Pancreas (tissue), 10 donors: ENCODE measurements around the gene GPR146. TPM values are rescaled to one million over a fixed set of nuclear protein-coding genes. Genes with fewer than 3 reads are reported as not detected.

Experiments
- ATAC-seq, 4 donors: fragments of 200-7000 bp; cut with Tn5 transposase; one replicate each; pipeline versions ENCODE4 v1.8.0 to v1.9.1; 2020; ENCODE audit warnings: mild to moderate bottlenecking in 4 of 4, moderate library complexity in 4 of 4
- DNase-seq, 6 donors: peaks; one replicate each; pipeline ENCODE4 v3.0.0-alpha.2; 2020
- FAIRE-seq: peaks from 2 replicates; lab custom pipeline; 2012; peaks lifted over from hg19 to GRCh38; lab: Jason Lieb, UNC
- H3K27ac ChIP-seq, 4 donors: fragments of 200-600 bp; sonication (generic); 1 replicate in 3 of 4; 2 replicates in 1 of 4; pipeline versions ENCODE4 v1.5.0 to v1.8.0; 2020
- H3K27me3 ChIP-seq, 4 donors: fragments of 200-600 bp; one replicate each; pipeline ENCODE4 v1.8.0; 2021
- H3K36me3 ChIP-seq, 3 donors: fragments of 200-600 bp; sonication (generic) in 1 of 3; one replicate each; pipeline versions ENCODE4 v1.5.0 to v1.8.0; 2020 to 2021
- H3K4me1 ChIP-seq, 3 donors: fragments of 200-600 bp; one replicate each; pipeline ENCODE4 v1.8.0; 2021
- H3K4me3 ChIP-seq, 4 donors: fragments of 200-600 bp; sonication (generic) in 2 of 4; one replicate each; pipeline versions ENCODE4 v1.5.0 to v1.8.0; 2020 to 2021
- H3K9me3 ChIP-seq, 4 donors: fragments of 200-600 bp; one replicate each; pipeline ENCODE4 v1.8.0; 2021
- CTCF ChIP-seq, 4 donors: fragments of 200-600 bp; sonication (generic) in 3 of 4; IDR thresholded peaks; one replicate each; pipeline versions ENCODE4 v1.5.0 to v1.8.0; 2021; ENCODE audit warnings: antibody characterized with exemption in 4 of 4
- WGBS, 2 donors: extraction: QIAGEN DNeasy Blood & Tissue Kit; methylation state at CpG; one replicate each; pipeline ENCODE4 v1.1.7; 2013; 5-methylcytosine and 5-hydroxymethylcytosine counted together
- intact Hi-C, 3 donors: fragments of 100-400 bp; cut with DNase I; formaldehyde crosslinking; loops; one replicate each; pipeline versions ENCODE4 v1.11.1 to v1.14.2; 2022
- polyA plus RNA-seq, 2 donors: library from polyadenylated mRNA; stranded (reverse); fragments of 200-250 nt; gene quantifications; one replicate each; pipeline ENCODE4 v1.2.3, GENCODE V29; 2013
- total RNA-seq, 6 donors: library from RNA; stranded (reverse); fragmentation: NEBNext Ultra II Directional in 4 of 6; extraction: Animal tissue kit (Norgen Biotek cat#: 25700) in 4 of 6; gene quantifications; one replicate each; pipeline versions ENCODE4 v1.2.1 to v1.2.4, GENCODE V29; 2021 to 2023
- donor health status: healthy with polysubstance abuse.
- donor health status: DM: no; HTN: no; CAD: no; lungs with moderate emphysema.
- donor health status: DM: no; HTN: no; CAD: no.
- donor health status: control.
- donor health status: control.
- donor health status: Bipolar disorder and iron deficiency.
- donor health status: DM: yes; HTN: yes; CAD: no.
- donor health status: DM: no; HTN: no; CAD: no.
- donor health status: DM: no; HTN: no; CAD: no.
- donor health status: DM: yes; HTN: yes; CAD: no.

Gene GPR146
- total and polyA plus RNA-seq, 8 donors = 3.4 to 6.5 (median 4.1) TPM

GRCh38 chr7:1019789-1020610 lies 24.3 kb upstream of the GPR146 start:
- H3K4me1 ChIP-seq = peaks cover 0 to 5% (median 0%) of the 10 kb centered on the region in 3 donors
- FAIRE-seq = no peak
- 89 to 94% methylated on average over 25 to 42 of the region's 42 CpGs for WGBS, 2 donors
- intact Hi-C loops = no loop called here
- no peak overlapping the region for H3K4me3 ChIP-seq
- H3K27me3 ChIP-seq = no peaks in the 10 kb centered on the region
- no peak for TF ChIP-seq CTCF (IDR thresholded peaks at IDR 0.05)
- no peaks in the 10 kb centered on the region for H3K36me3 ChIP-seq
- peak in 2 of 6 donors; percentile 38 to 77 for DNase-seq
- ATAC-seq = no peak
- H3K27ac ChIP-seq = no peak overlapping the region
- H3K9me3 ChIP-seq = no peaks in the 10 kb centered on the region

- Histone ChIP-seq H3K27ac (no peak overlapping the region), H3K36me3 (no peaks in the 10 kb centered on the region), H3K27me3 (no peaks in the 10 kb centered on the region), H3K4me3 (no peak overlapping the region), H3K9me3 (no peaks in the 10 kb centered on the region), H3K4me1 (peaks cover 0 to 13% (median 6%) of the 10 kb centered on the region in 3 donors)
- no peak for TF ChIP-seq CTCF (IDR thresholded peaks at IDR 0.05)
- FAIRE-seq (no peak), ATAC-seq (peak in 1 of 4 donors; percentile 37), DNase-seq (peak in 2 of 6 donors; percentile 27 to 57)
- WGBS, 2 donors = 70 to 72% methylated on average over 7 of the region's 7 CpGs
- intact Hi-C loops = no loop called here
Measured at GRCh38 chr7:1020849-1021251, 23.5 kb upstream of the GPR146 start.

- H3K27me3 ChIP-seq = no peaks in the 10 kb centered on the region
- FAIRE-seq = no peak
- no peak overlapping the region for H3K27ac ChIP-seq
- intact Hi-C loops = no loop called here
- H3K4me1 ChIP-seq = peaks cover 0 to 13% (median 9%) of the 10 kb centered on the region in 3 donors
- H3K36me3 ChIP-seq = no peaks in the 10 kb centered on the region
- no peaks in the 10 kb centered on the region for H3K9me3 ChIP-seq
- peak in 2 of 6 donors; percentile 20 to 40 for DNase-seq
- WGBS, 2 donors = 56 to 68% methylated on average over 7 of the region's 7 CpGs
- no peak for ATAC-seq
- TF ChIP-seq CTCF (IDR thresholded peaks at IDR 0.05) = no peak
- H3K4me3 ChIP-seq = no peak overlapping the region
Measured at GRCh38 chr7:1021366-1021765, 23.0 kb upstream of the GPR146 start.

GRCh38 chr7:1021931-1022330 lies 22.4 kb upstream of the GPR146 start:
- DNase-seq (peak in 1 of 6 donors; percentile 72), ATAC-seq (no peak), FAIRE-seq (no peak)
- intact Hi-C loops = no loop called here
- Histone ChIP-seq H3K27ac (no peak overlapping the region), H3K4me1 (peaks cover 0 to 14% (median 13%) of the 10 kb centered on the region in 3 donors), H3K36me3 (no peaks in the 10 kb centered on the region), H3K27me3 (no peaks in the 10 kb centered on the region), H3K9me3 (no peaks in the 10 kb centered on the region), H3K4me3 (no peak overlapping the region)
- TF ChIP-seq CTCF (IDR thresholded peaks at IDR 0.05) = no peak
- 94 to 95% methylated on average over 25 of the region's 25 CpGs for WGBS, 2 donors

- peak in 1 of 6 donors; percentile 23 for DNase-seq
Measured at GRCh38 chr7:1022356-1022755, 22.0 kb upstream of the GPR146 start.

More at GRCh38 chr7:1022356-1022755, 22.0 kb upstream of the GPR146 start:
- H3K36me3 ChIP-seq = no peaks in the 10 kb centered on the region
- FAIRE-seq (no peak), ATAC-seq (no peak)
- no peaks in the 10 kb centered on the region for H3K9me3 ChIP-seq
- peaks cover 0 to 15% (median 13%) of the 10 kb centered on the region in 3 donors for H3K4me1 ChIP-seq
- 91 to 95% methylated on average over 17 of the region's 17 CpGs for WGBS, 2 donors
- intact Hi-C loops = no loop called here
- H3K4me3 ChIP-seq = no peak overlapping the region
- H3K27ac ChIP-seq = no peak overlapping the region
- TF ChIP-seq CTCF (IDR thresholded peaks at IDR 0.05) = no peak
- no peaks in the 10 kb centered on the region for H3K27me3 ChIP-seq
